DMS114 treated with DMSO at 0.1 percent for 48 hours (cell line): Measurements from ENCODE around the gene ZMYM4.
"Not testable (repeated sequence)": the region's sequence is repeated elsewhere in the genome, so short reads cannot be mapped to it uniquely, and the experiment has no call there.

Experiments used
- DNase-seq: peaks from one replicate; lab custom pipeline; 2025; ENCODE audit not compliant: unreplicated experiment; lab: John Stamatoyannopoulos, UW

Gene ZMYM4

DNA sequence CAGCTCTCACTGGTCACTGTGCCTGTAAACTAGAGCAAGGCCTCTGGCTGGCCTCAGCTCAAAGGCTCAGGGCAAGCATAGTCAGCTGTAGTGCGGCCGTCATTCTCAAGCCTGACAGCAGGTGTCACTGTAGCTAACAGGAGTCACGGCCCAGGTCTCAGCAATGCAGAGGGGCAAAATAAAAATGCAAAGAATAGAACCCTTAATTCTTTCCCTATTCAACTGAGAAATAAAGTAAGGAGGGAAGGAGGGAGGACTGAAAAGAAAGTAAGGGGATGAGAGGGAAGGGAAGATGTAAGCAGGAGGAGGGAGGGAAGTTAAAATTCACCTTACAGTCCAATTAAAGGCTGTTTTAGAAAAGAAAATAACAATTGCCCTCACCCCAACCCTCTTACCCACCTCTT lies 182.6 kb downstream of the ZMYM4 start:
- peak; percentile 45 for DNase-seq

- DNase-seq: no peak
These were observed 183.7 kb downstream of the ZMYM4 start for GRCh38 chr1:35452106-35452774.

GRCh38 chr1:35453031-35453430 lies 184.5 kb downstream of the ZMYM4 start:
- DNase-seq: no peak

GRCh38 chr1:35454176-35454575 lies 185.7 kb downstream of the ZMYM4 start:
- no peak for DNase-seq

DNA sequence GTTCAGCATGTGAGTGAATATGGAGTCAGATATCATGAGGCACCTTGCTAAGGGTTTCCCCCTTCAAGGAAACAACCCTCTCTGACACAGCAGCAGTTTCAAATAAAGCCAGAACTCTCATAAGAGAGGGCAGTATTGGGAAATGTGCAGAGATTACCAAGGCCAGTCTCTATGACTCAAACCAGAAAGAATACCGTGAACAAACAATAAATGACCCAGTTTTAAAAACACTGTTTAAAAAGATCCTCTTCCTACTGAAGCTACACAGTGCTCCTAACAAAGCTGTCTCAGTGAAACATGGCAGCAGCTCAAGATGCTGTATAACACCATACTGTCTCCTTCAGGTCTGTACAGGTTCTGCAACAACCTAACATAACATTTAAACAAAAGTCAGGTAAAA lies 186.1 kb downstream of the ZMYM4 start:
- no peak for DNase-seq

DNA sequence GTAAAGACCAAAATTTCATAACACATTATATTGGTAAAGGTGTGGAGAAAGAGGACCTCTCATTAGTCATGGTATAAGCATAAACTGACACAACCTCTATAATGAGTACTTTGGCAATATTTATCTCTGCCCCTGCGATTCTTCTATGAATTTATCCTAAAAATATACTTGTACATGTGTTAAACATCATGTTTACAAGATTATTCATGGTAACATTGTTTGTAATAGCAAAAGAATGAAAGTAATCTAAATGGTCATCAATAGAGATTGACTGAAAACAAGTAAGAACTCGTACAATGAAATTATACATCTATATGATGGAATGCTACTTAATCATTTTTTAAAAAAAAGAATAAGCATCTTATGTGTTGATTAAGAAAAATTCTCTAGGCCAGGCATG lies 192.3 kb downstream of the ZMYM4 start:
- no peak for DNase-seq

GRCh38 chr1:35461966-35462651 lies 193.6 kb downstream of the ZMYM4 start:
- no peak for DNase-seq

GRCh38 chr1:35463232-35463631 lies 194.7 kb downstream of the ZMYM4 start:
- DNase-seq: no peak

GRCh38 chr1:35463749-35464148 lies 195.2 kb downstream of the ZMYM4 start:
- DNase-seq: not testable (repeated sequence)

DNA sequence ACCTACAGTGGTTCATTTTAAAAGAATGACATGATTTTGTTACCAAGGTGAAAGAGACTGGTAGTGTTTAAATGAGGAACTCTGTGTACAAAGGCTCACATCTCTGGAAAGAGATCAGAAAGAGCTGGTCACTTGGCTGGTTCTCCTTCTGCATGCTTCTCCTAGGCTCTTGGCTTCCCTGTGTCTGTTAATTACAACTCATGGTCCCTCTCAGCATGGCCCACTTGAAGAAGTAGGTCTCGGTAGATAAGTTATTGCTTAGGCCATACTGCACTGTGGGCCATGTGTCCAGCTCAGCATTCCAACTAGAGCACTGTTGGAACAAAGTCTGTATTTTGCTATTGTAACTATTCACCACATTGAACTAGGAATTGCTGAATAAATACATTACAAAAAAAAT lies 197.6 kb downstream of the ZMYM4 start:
- no peak for DNase-seq

GRCh38 chr1:35470977-35471613 lies 202.6 kb downstream of the ZMYM4 start:
- DNase-seq: no peak
